HUDEP-2 (cell line): ENCODE measurements around the gene PDZRN4.
"Not testable (repeated sequence)": the region's sequence is repeated elsewhere in the genome, so short reads cannot be mapped to it uniquely, and the experiment has no call there.

ENCODE experiments used
- DNase-seq, 76 experiments: peaks; one replicate each; lab custom pipeline; 2025; ENCODE audit not compliant: unreplicated experiment in 76 of 76; lab: John Stamatoyannopoulos, UW

PDZRN4 gene

GRCh38 chr12:41213107-41213506, 25.0 kb downstream of the PDZRN4 start:
- DNase-seq: no peak

DNA sequence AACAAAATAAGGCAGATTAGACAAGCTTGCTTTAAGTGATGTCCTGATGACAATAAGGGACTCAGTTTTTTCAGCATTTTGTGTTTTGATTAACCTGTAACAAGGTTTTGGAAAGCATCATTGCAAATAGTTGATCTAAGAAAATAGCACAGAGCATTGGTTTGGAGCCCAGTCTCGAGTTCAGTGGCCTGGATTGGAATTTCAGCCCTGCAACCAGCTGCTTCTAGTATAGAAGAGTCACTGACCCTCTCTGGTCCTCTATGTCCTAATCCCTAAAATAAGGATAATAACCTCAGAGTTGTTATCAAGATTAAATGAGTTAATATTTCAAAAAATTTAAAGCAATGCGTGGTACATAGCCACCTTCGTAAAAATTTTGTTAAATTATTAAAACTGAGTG, 25.5 kb downstream of the PDZRN4 start:
- DNase-seq: no peak

DNA sequence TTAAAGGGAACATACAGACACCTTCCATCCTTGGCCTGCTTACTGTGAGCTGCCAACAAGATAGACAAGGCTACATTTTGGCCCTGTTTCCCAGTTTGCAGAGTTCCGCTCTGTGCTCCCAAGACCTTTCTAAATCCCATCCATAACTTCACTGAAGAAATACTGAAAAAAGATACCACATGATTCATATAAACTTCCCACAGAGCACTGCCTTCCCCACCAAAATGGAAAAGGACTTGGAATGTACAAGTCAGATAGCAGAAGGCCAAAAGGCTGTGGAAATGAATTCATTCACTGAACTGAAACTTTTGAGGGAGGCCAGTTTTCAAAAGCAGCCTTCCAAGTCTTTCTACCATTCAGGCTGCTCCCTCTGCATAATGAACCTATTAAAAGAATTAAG, 29.6 kb downstream of the PDZRN4 start:
- DNase-seq: no peak

DNA sequence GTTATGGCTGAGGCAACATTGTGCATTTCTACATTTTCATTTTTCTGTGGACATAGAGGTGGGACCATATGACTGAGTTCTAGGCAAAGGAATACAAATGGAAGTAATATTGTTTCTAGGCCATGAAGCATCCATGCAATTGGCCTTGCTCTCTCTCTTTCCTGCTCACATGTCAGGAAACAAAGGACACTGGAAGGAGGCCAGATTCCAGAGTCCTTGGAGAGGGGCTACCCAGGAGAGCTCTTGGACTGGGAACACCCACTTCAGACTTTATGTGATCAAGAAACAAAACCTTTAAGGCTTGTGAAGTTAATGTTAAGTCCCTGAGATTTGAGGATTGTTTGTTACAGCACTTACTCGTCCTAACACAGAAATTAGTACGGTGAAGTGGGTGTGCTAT, 32.8 kb downstream of the PDZRN4 start:
- DNase-seq: no peak

DNA sequence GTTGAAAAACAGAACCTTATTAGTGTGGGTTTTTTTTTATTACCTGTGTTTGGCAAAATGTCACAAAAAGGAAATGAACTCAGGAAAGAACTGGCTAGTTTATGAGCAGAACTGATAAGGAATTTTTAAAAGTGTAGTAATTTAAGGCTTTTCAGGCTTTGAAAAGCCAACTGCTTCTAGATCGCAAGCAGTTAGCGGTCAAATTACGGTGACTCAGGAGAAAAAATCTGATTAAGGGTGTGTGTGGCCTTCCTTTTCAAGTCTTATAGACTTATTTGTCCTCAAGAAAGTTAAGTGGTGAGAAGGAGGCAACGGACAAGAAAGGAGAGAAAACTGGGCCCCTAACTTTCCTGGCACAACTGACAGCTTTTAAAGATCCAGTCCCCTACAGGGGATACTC, 33.4 kb downstream of the PDZRN4 start:
- no peak for DNase-seq

DNA sequence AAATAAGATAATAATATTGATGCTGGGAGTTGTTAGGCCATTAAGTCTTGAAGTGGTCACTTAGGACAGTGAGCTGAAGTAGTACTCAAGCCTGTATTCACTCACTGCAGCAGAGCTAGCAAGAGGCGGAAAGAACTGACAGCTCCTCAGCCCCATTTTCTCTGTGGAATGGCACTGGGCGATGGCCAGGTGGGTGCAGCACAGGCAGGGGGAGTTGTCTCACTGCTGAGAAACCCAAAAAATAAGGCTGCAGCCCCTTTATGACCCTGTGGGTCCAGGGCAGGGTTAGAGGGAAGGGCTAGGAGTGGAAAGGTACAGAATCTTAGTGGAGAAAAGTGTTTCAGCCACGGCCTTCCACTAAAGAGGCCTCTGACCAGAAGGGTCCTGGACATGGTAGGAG, 35.5 kb downstream of the PDZRN4 start:
- no peak for DNase-seq

DNA sequence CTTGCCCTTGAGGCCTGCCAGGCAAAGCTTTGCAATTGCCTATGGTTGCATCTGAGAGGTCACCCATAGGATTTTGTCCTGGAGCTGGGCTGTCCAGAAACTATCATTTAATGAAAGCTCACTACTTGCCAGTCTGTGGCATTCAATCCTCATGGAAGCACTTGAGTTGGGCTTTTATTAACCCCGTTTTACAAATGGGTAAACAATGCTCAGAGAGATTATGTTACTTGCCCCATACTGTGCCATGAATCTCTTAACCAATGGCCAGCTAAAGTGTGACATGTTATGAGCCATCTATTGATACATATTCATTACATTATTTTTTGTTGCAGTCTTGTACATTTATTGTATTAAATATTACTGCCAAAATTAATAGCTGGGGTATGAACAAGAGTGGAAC, 35.9 kb downstream of the PDZRN4 start:
- no peak for DNase-seq

DNA sequence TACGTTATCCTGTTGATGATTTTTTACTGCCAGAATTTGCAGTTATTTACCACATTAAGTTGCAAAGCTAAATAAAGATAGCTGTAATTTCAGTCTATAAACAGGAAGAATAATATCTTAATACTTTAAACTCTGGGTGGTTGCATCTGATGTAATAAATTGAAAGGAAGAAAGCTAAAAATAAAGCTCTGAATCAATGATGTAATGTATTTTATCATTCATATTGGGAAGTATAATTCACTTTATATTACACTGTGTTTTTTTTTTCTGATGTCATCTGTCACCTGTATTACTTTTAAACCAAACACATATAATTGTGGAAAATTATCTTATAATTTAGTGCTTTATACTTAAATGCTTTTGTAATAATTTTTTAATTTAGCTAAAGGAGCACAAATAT, 37.1 kb downstream of the PDZRN4 start:
- no peak for DNase-seq

DNA sequence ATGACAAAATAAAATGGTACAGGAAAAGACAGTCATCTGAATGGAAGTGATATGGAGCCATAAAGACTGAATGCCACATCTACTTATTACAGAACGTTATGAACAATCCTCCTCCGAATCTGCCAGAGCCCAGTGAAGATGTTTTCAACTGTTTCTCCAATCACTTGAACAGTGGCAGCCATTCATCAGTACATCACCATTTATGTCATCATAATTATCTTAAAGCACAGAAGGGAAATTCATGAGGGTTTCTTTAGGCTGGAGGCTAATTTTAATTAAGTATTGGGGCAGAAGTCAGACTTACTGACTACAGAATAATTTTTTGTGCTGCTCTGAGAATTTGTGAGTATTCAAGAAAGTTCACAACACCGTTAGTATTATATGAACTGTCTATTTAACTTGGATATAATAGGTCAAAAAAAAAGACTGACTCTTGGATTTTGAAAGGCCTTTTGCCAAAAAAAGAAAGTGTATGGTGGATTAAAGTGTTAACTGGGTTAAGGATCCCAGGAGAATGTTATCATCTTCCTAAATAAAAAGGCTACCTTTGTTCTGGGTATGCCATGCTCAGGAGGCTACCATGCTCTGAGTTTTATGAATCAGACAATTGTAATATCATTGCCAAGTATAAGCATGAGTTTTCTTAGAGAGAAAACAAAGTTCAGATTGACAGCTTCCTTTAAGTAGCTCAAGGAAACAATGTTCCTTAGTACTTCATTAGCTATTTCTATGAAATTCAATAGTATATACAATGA, 40.1 kb downstream of the PDZRN4 start:
- DNase-seq: no peak

DNA sequence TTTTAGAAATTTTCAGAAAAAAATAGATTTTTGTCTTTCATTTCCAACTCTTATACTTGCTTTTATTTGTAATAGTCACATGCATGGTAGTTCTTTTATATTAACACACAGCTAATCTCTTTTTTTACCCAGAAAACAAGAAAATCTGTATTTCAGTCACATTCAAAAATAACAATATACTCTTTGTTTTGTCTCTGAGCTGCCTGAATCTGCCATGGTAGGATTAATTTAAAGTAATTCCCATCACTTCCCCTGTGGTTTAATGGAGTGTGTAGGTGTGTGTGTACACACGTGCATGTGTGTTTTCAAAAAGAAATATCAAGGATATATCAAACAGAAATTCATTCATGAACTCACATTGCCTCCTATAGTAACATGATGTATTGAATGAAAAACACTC, 42.6 kb downstream of the PDZRN4 start:
- no peak for DNase-seq

GRCh38 chr12:41234692-41235091, 46.6 kb downstream of the PDZRN4 start:
- DNase-seq: no peak

DNA sequence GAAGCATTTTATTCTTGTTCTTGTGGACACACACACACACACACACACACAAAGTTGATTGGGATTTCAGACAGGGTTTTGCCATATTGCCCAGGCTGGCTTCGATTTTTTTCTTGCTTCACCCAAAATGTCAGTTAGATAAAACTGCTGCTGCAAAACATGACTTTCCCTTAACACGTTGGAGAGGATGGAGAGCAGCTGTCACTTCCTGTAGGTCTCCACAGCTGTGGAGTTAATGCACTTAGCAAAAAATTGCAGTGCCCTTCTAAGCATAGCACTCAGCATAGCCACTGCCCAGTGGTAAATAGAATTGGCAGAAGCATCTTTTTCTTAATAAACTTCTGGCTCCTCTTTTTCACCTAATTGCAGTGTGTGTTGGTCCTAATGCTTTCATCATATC, 54.5 kb downstream of the PDZRN4 start:
- no peak for DNase-seq

DNA sequence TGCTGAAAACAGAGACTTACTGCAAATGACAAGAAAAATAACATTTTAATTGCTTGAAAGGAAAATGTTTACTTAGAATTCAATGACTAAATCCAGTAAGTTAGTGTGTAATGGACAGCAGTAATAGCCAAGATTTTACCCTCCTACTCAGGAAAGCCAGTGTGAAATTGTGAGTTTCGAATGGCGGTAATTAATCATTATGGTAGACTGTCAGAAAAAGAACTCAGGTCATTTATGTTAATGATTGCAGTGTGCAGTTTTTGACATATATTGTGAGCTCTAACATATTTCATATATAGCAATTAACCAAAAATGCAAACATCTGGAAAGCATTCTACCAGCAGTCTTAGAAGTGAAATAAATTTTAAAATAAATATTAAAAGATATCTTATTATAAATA, 60.3 kb downstream of the PDZRN4 start:
- no peak for DNase-seq

DNA sequence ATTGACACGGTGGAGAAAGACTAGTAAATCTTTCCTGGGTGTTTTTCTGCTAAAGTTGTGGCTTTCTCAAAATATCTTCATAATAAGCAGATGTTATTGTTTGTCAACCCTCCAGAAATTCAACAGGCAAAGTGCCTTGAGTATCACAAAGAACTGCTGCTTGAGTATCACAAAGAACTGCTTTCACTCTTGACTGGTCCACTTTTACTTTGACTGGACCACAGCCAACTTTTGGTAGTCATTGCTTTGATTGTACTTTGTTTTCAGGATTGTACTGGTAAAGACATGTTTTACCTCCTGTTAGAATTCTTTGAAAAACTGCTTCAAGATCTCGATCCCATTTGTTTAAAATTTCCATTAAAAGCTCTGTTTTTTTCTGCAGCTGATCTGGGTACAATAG, 62.6 kb downstream of the PDZRN4 start:
- DNase-seq: no peak

DNA sequence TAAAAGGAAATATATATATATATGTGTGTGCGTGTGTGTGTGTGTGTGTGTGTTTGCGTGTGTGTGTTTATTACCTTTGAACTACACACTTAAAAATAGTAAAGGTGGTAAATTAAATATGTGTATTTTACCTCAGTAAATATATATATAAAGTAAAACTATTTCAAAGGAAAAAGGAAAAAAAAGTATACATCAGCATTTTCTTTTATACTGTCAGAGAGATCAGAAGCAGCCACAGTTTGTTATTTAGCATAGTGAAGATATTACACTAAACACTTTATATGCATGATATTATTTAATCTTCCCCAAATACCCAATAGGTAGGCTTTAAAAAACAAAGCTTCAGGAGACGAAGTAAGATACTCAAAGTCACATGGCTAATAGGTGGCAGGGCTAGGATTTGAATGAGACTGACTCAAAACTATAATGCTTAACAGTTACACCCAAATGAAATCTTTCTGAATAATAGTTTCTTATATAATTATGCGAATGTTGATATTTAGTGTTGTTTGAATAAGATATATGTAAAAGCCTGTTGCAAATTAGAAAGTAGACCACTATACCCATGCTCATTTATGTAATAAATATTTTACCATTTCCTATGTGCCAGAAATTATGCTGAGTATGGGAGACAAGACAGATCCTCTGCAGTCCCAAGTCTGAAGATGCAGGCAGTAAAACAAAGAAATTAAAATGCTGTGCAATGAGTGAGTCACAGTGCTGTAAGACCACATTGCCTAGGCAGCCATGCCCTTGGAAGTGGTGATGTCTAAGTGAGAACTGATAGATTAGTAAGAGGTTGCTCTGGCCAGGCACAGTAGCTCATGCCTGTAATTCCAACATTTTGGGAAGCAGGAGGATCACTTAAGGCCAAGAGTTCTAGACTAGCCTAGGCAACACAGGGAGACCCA, 66.1 kb downstream of the PDZRN4 start:
- DNase-seq: no peak

- not testable (repeated sequence) for DNase-seq
These were observed 75.1 kb downstream of the PDZRN4 start for GRCh38 chr12:41263196-41263595.

DNA sequence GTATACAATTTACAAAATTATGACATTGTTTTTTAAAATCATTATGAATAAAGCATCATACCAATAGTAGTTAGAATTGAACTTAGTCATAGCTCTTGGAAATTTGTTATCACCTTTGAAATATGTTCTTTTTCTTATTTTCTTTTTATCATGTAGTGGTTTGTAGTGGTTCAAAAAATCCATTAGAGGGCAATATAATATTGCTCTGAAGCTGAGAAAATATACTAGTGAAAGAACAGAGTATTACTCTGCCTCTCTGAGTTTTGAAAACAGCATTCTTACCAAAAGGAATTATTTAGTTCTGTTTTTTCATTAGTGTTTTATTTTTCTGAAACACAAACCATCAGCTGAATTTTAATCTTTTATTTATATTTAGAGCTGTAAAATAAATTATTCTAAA, 76.2 kb downstream of the PDZRN4 start:
- DNase-seq: peak in 1 of 76 experiments; percentile 1

GRCh38 chr12:41269056-41269455, 80.9 kb downstream of the PDZRN4 start:
- no peak for DNase-seq

DNA sequence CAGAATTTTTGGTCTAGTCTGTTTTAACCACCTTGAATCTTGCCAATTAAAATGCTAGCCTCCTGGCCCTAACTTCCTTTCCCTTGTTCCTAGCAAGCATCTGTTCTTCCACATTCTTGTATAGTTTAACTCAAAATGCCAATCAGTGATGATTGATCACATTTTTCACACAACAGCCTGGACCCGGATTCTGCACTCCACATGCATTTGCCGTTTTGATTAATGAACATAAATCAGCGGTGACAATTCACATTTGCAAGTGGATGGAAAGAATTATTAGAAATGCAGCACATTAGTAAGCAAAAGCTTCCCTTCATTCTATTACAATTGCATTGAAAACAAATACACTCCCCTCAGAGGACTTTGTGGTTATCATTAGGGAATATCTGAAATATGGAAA, 83.4 kb downstream of the PDZRN4 start:
- DNase-seq: no peak

DNA sequence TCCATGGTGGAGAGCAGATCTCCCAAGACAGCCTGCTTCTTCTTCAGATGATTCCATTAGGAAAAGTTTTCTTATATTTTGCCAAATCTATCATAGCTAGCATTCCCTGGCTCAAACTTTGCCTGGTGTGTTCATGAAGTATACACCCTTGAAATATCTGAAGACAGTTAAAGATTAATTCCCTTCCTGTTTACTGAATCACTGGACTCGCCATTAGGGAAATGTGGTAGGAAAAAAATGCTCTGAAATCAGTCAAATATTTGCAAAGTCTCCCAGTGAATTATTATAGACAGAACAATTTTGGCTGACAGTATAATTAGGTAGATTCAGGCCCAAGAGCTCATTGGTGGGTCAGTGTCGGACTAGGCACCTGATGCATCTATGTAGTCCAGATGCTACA, 86.5 kb downstream of the PDZRN4 start:
- DNase-seq: no peak

GRCh38 chr12:41277100-41277945, 89.2 kb downstream of the PDZRN4 start:
- DNase-seq: peak in 16 of 76 experiments; percentile 2 to 34 (median 9)
